HEK293 (cell line): ENCODE results near the gene TNFRSF9.

Source experiments
- CTCF ChIA-PET: fragments of 350-600 bp; formaldehyde crosslinking; extraction: SDS; loops from one replicate; lab custom pipeline; 2021; ENCODE audit warnings: antibody characterized with exemption; lab: Yijun Ruan, JAX
- POLR2A ChIA-PET: fragments of 300-600 bp; formaldehyde crosslinking; extraction: SDS; loops from one replicate; lab custom pipeline; 2020; ENCODE audit warnings: antibody characterized with exemption, inconsistent platforms; lab: Yijun Ruan, JAX
- H3K27ac ChIP-seq: fragments of 200-500 bp; sonication (Bioruptor generic); 2 replicates; pipeline ENCODE4 v1.5.1; 2014; ENCODE audit warnings: low read depth, low read length, control low read depth, inconsistent platforms; ENCODE audit errors: extremely low read depth
- H3K36me3 ChIP-seq, 2 experiments: fragments of 200-500 bp in 1 of 2; sonication (Bioruptor generic) in 1 of 2; 1 replicate in 1 of 2; 2 replicates in 1 of 2; pipeline ENCODE4 v1.5.1; 2014 to 2017; ENCODE audit warnings: inconsistent platforms in 2 of 2, low read length in 2 of 2; ENCODE audit not compliant: control insufficient read depth in 2 of 2, insufficient read depth in 1 of 2
- H3K4me1 ChIP-seq: fragments of 200-500 bp; sonication (Bioruptor generic); 2 replicates; pipeline ENCODE4 v1.5.1; 2014; ENCODE audit warnings: mild to moderate bottlenecking, low read length, inconsistent platforms; ENCODE audit not compliant: control insufficient read depth, insufficient read depth
- H3K4me3 ChIP-seq: 2 replicates; pipeline ENCODE4 v1.5.1; 2011; ENCODE audit warnings: low read depth, mild to moderate bottlenecking, control low read depth, low read length, moderate library complexity
- H3K9me3 ChIP-seq: fragments of 200-500 bp; sonication (Bioruptor generic); 2 replicates; pipeline ENCODE4 v1.5.1; 2014; ENCODE audit warnings: low read depth, low read length, inconsistent platforms; ENCODE audit not compliant: control insufficient read depth, insufficient read depth
- AEBP2 ChIP-seq: fragments of 450-650 bp; formaldehyde crosslinking; IDR thresholded peaks from 2 replicates; pipeline ENCODE4 v1.5.1; 2016; ENCODE audit warnings: missing biosample characterization, missing genetic modification characterization, borderline replicate concordance
- BCL11B ChIP-seq: fragments of 450-650 bp; formaldehyde crosslinking; IDR thresholded peaks from 2 replicates; pipeline ENCODE4 v1.5.1; 2016; ENCODE audit warnings: low read depth, missing biosample characterization, missing genetic modification characterization
- EGR2 ChIP-seq: fragments of 450-650 bp; formaldehyde crosslinking; IDR thresholded peaks from 2 replicates; pipeline ENCODE4 v1.5.1; 2016; ENCODE audit warnings: low read depth, missing biosample characterization, missing genetic modification characterization
- KLF10 ChIP-seq: fragments of 450-650 bp; IDR thresholded peaks from 2 replicates; pipeline ENCODE4 v1.5.1; 2018; ENCODE audit warnings: missing biosample characterization, mild to moderate bottlenecking, missing genetic modification characterization
- KLF16 ChIP-seq: fragments of 450-650 bp; formaldehyde crosslinking; IDR thresholded peaks from 2 replicates; pipeline ENCODE4 v1.5.1; 2017; ENCODE audit warnings: missing biosample characterization, missing genetic modification characterization
- OSR2 ChIP-seq: fragments of 450-650 bp; formaldehyde crosslinking; IDR thresholded peaks from 2 replicates; pipeline ENCODE4 v1.5.1; 2016; ENCODE audit warnings: missing biosample characterization, missing genetic modification characterization
- PATZ1 ChIP-seq: fragments of 450-650 bp; formaldehyde crosslinking; IDR thresholded peaks from 2 replicates; pipeline ENCODE4 v1.5.1; 2016; ENCODE audit warnings: missing biosample characterization, missing genetic modification characterization
- PRDM1 ChIP-seq: fragments of 450-650 bp; formaldehyde crosslinking; IDR thresholded peaks from 2 replicates; pipeline ENCODE4; 2016; ENCODE audit warnings: missing biosample characterization, missing genetic modification characterization
- SP7 ChIP-seq: fragments of 450-650 bp; formaldehyde crosslinking; IDR thresholded peaks from 2 replicates; pipeline ENCODE4 v1.5.1; 2016; ENCODE audit warnings: missing biosample characterization, missing genetic modification characterization
- TRIM28 ChIP-seq: IDR thresholded peaks from 2 replicates; pipeline ENCODE4 v1.6.1; 2011; ENCODE audit warnings: low read length, control low read depth, borderline replicate concordance
- ZBTB48 ChIP-seq: fragments of 450-650 bp; formaldehyde crosslinking; IDR thresholded peaks from 2 replicates; pipeline ENCODE4 v1.5.1; 2016; ENCODE audit warnings: missing biosample characterization, missing genetic modification characterization
- ZBTB8A ChIP-seq: fragments of 450-650 bp; formaldehyde crosslinking; IDR thresholded peaks from 2 replicates; pipeline ENCODE4 v1.5.1; 2016; ENCODE audit warnings: missing biosample characterization, missing genetic modification characterization
- ZNF140 ChIP-seq: fragments of 450-650 bp; formaldehyde crosslinking; IDR thresholded peaks from 2 replicates; pipeline ENCODE4 v1.5.1; 2016; ENCODE audit warnings: missing biosample characterization, missing genetic modification characterization
- ZNF37A ChIP-seq: fragments of 450-650 bp; IDR thresholded peaks from 2 replicates; pipeline ENCODE4 v1.5.1; 2018; ENCODE audit warnings: missing biosample characterization, missing genetic modification characterization
- ZNF513 ChIP-seq: fragments of 450-650 bp; IDR thresholded peaks from 2 replicates; pipeline ENCODE4 v1.5.1; 2018; ENCODE audit warnings: missing biosample characterization, missing genetic modification characterization
- ZNF549 ChIP-seq: fragments of 450-650 bp; IDR thresholded peaks from 2 replicates; pipeline ENCODE4 v1.5.1; 2018; ENCODE audit warnings: missing biosample characterization, missing genetic modification characterization, mild to moderate bottlenecking, inconsistent platforms, moderate library complexity
- ZNF654 ChIP-seq: fragments of 450-650 bp; formaldehyde crosslinking; IDR thresholded peaks from 2 replicates; pipeline ENCODE4 v1.5.1; 2016; ENCODE audit warnings: low read depth, missing biosample characterization, missing genetic modification characterization
- ZNF76 ChIP-seq: fragments of 450-650 bp; formaldehyde crosslinking; IDR thresholded peaks from 2 replicates; pipeline ENCODE4; 2016; ENCODE audit warnings: low read depth, missing biosample characterization, missing genetic modification characterization, borderline replicate concordance
- ZSCAN30 ChIP-seq: fragments of 450-650 bp; IDR thresholded peaks from 2 replicates; pipeline ENCODE4 v1.5.1; 2018; ENCODE audit warnings: missing biosample characterization, mild to moderate bottlenecking, missing genetic modification characterization, moderate library complexity

TNFRSF9 gene

GRCh38 chr1:7940745-7941436 lies at the start of gene TNFRSF9:
TNFRSF9 (minus strand) TSS chr1:7940839; CDS start chr1:7939994, 845 bp downstream.
- CTCF ChIA-PET, result interaction anchor here (0.7 to 0.8 kb wide), 2 partner anchors 41 to 91 kb away, joined by 3 to 4 read pairs; no protein-coding TSS in a partner anchor
- no peak within 1 kb of the TSS for H3K4me3 ChIP-seq

GRCh38 chr1:7989762-7990428 lies 49.3 kb upstream of the TNFRSF9 start:
- Histone ChIP-seq H3K9me3 (no peaks in the 10 kb centered on the region), H3K4me3 (no peak overlapping the region), H3K4me1 (no peaks in the 10 kb centered on the region), H3K27ac (no peak overlapping the region)
- POLR2A ChIA-PET, result interaction anchor here (0.6 to 0.7 kb wide), 2 partner anchors 18 to 898 kb away, joined by 3 to 4 read pairs; no protein-coding TSS in a partner anchor
- TF ChIP-seq ZNF37A (tag by site-specific recombination) (no peak), ZNF654 (tag by site-specific recombination) (no peak), ZNF513 (peak; percentile 84), PRDM1 (tag by site-specific recombination) (0 out of 2 replicates have a peak, but pooled peaks have one; percentile 9)
- TF ChIP-seq, all 188 proteins: peak for 2
- CTCF ChIA-PET, result interaction anchor here (0.9 to 2.5 kb wide), 5 partner anchors 11 to 324 kb away, joined by 4 to 12 read pairs (median 9); no protein-coding TSS in a partner anchor
- H3K36me3 ChIP-seq, result peaks cover 13 to 41% of the 10 kb centered on the region in 2 experiments

More at GRCh38 chr1:7940745-7941436, at the start of gene TNFRSF9:
- TF ChIP-seq ZBTB8A (no peak), ZNF549 (tag by site-specific recombination) (no peak), TRIM28 (0 out of 2 replicates have a peak, but pooled peaks have one; percentile 50), KLF10 (tag by site-specific recombination) (no peak), EGR2 (tag by site-specific recombination) (no peak), ZNF140 (no peak), ZSCAN30 (no peak), BCL11B (no peak), SP7 (tag by site-specific recombination) (peak; percentile 37; the same call in 1 of the 2 replicates), AEBP2 (tag by site-specific recombination) (no peak), OSR2 (0 out of 2 replicates have a peak, but pooled peaks have one; percentile 13), ZBTB48 (peak; percentile 32; the same call in 1 of the 2 replicates), ZNF76 (tag by site-specific recombination) (no peak), PATZ1 (tag by site-specific recombination) (peak; percentile 65), KLF16 (no peak)
- no peaks in the 10 kb centered on the region for H3K9me3 ChIP-seq
- H3K36me3 ChIP-seq, result no peaks in the 10 kb centered on the region
- no peak within 1 kb of the TSS for H3K27ac ChIP-seq
- POLR2A ChIA-PET, result interaction anchor here (0.6 to 1.6 kb wide), 5 partner anchors 8 to 236 kb away, joined by 3 to 6 read pairs (median 5); partner anchors contain the start of gene PARK7
- H3K4me1 ChIP-seq, result no peaks in the 10 kb centered on the region
